Uterus (tissue), 2 donors: ENCODE measurements around the gene SPAG17.

Source experiments
- CTCF ChIP-seq, 4 experiments: fragments of 200-600 bp in 2 of 4; fragments of 450-650 bp in 2 of 4; sonication (generic) in 2 of 4; IDR thresholded peaks; one replicate each; pipeline ENCODE4 v1.5.1; 2016 to 2019; ENCODE audit warnings: antibody characterized with exemption in 4 of 4, mild to moderate bottlenecking in 2 of 4, moderate library complexity in 1 of 4
- POLR2A ChIP-seq, 2 donors: fragments of 450-650 bp; IDR thresholded peaks; one replicate each; pipeline ENCODE4 v1.6.1; 2016; ENCODE audit warnings: antibody characterized with exemption in 2 of 2, mild to moderate bottlenecking in 1 of 2, moderate library complexity in 1 of 2

DNA sequence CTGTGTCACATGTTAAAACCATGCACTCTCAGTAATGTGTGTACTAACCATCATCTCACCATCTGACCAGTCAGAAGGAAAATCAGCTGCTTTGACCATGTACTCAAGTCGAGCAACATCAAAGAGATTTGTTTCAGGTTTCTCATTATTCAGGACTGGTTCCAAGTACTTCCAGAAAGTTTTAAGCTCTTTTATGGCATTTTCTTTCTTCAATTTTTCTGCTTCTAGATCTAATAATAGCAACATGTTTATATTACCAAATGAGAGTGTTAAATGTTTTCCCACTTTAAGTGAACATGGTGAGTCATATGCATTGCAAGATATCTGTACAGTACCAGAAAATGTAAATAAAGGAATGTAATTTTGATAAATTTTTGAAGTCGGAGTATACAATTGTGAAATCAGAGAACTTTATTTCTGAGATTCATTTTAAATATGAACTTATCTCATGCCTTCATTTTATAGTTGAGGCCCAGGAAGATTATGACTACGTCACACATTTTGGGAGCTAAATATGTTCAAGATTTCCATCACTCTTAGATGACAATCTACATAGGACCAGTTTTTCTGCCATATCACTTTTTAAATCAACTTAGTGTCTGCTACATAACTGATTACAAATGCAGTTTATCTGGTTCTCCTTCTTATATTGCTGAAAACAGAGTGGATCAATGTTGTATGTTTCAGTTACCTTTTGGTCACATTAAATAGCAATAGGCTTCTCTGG, 87.2 kb downstream of the SPAG17 start:
- TF ChIP-seq CTCF (IDR thresholded peaks at IDR 0.05) (no peak), POLR2A (IDR thresholded peaks at IDR 0.05) (no peak)
